Myocyte (in vitro differentiated cells): Measurements from ENCODE around the gene CFHR2. TPM values are rescaled to one million over a fixed set of nuclear protein-coding genes. Genes with fewer than 3 reads are reported as not detected.
"Not testable (repeated sequence)": the region's sequence is repeated elsewhere in the genome, so short reads cannot be mapped to it uniquely, and the experiment has no call there.

ENCODE experiments used
- DNase-seq: peaks from one replicate; pipeline ENCODE4 v3.0.0-alpha.2; 2012; ENCODE audit warnings: low read depth
- polyA plus RNA-seq: library from polyadenylated mRNA; unstranded; fragments of >200 nt; gene quantifications from one replicate; pipeline ENCODE4 v1.2.1, GENCODE V29; 2012; ENCODE audit warnings: missing spikeins
- total RNA-seq: library from RNA; depleted of rRNA; stranded (reverse); fragments of >200 nt; gene quantifications from 2 replicates; pipeline ENCODE4 v1.2.3, GENCODE V29; 2014

The CFHR2 gene
- total RNA-seq = not detected in 2 replicates
- not detected for polyA plus RNA-seq

DNA sequence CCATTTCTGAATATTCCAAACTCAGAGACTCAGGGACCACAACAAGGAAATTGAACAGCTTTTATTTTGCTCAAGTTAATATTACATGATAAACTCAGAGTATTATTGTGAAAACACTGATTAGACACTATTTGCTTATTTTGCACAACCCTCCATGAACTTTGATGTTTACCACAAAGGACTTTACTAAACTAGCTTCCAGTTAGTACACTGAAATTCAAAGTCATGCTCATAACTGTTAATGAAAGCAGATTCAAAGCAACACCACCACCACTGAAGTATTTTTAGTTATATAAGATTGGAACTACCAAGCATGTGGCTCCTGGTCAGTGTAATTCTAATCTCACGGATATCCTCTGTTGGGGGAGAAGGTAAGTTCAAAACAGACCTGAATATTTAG lies at the start of gene CFHR2:
CFHR2 (plus strand) TSS at position 171 of the 400 bp plus-strand sequence; CDS start at position 314, 143 bp downstream.
- not testable (repeated sequence) for DNase-seq

DNA sequence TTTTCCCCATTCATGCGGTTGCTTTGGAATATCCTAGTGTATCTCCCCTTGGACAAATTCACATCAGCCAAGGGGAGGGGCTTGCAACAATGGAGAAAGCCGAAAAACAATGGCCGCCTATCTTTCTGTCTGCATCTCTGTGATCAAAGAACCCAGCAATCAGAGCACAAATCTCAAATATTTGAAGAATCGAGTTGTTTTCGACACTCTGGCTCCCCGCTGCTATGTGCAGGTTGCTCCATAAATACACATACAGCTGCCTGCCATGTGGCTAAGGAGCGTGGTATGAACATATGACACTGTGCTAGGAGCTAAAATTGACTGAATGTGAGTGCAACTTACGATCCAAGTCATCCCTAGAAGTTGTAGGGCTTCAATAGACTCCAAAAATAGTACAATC lies 47.2 kb upstream of the CFHR2 start:
- peak; percentile 7 for DNase-seq

DNA sequence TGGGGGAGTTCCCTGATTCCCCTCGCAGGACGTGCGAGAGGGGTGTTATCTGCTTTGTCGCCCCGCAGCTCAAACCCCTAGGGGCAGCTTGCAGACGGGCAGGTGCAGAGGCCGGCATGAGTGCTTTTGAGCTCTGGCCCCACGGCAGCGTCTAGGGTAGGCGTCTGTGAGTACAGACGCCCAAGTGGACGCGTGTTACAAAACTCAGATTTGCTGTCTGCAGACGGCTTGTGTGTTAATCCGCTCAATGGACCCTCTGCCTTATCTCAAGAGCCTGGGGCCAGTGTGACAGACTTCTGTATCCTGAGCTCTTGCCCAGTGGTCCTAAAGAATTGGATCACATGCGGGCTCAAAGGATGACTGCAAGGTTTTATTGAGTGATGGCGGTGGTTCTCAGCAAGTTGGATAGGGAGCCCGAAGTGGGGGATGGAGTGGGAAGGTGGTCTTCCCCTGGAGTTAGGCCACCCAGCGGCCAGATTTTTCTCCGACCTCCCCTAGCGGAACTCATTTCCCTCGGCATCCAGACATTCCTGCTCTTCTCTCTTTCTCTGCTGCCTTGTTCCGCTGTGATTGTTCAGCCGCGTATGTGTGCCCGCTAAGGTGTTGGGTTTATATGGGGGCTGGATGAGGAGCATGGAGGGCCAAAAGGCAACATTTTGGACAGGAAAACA lies 46.2 kb upstream of the CFHR2 start:
- DNase-seq = no peak

DNA sequence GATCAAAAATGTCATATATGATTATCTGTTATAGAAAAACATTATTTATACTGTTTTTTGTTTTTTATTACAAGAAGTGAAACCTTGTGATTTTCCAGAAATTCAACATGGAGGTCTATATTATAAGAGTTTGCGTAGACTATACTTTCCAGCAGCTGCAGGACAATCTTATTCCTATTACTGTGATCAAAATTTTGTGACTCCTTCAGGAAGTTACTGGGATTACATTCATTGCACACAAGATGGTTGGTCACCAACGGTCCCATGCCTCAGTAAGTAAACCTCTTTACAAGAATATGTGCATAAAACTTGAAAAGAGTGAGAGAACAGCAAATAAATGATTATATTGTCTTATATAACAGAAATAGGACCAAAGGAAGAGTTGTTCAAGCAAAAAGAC lies 41.2 kb upstream of the CFHR2 start:
- no peak for DNase-seq

DNA sequence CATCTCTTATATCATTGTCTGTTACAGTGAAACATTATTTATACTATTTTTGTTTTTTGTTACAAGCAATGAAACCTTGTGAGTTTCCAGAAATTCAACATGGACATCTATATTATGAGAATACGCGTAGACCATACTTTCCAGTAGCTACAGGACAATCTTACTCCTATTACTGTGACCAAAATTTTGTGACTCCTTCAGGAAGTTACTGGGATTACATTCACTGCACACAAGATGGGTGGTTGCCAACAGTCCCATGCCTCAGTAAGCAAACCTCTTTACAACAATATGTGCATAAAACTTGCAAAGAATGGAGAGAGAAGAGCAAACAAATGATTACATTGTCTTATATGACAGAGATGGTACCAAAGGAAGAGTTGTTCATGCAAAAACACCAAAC lies 33.3 kb upstream of the CFHR2 start:
- DNase-seq = peak; percentile 3

DNA sequence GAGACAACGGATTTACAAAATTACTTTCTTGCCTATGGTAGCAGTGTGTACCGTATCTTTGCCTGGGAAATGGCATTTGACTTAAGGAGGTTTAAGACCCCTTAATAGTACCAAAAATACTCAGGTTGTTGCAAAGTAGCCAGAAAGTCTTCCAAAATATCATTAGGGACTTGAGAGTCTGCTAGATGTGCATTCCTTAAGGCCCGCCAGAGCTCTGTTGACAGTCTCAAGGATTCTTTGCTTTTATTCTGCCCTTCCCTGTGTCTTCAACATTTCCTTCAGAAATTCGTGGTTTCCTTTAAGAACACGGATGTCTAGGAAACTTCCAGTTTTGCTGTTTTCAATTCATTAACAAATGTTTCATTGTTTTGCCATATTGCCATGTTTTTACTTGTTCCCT lies 31.3 kb upstream of the CFHR2 start:
- not testable (repeated sequence) for DNase-seq

DNA sequence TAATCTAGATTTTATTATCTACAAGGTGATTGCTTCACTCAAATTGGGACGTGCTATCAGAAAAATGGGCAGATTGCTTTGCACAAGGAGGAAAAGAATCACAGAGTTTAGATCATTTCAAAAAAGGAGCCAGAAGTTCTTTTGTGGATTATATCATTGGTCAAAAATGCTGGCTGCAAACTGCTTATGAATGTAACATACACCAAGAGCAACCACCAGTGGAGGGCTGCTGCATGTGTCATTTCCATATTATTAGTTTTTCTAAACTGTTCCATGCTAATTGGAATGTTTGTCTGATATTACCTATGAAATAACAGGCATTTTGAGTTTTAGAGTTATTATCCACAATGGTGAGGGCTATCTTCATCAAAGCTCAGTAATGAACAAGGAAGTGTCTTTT lies 16.7 kb upstream of the CFHR2 start:
- not testable (repeated sequence) for DNase-seq

DNA sequence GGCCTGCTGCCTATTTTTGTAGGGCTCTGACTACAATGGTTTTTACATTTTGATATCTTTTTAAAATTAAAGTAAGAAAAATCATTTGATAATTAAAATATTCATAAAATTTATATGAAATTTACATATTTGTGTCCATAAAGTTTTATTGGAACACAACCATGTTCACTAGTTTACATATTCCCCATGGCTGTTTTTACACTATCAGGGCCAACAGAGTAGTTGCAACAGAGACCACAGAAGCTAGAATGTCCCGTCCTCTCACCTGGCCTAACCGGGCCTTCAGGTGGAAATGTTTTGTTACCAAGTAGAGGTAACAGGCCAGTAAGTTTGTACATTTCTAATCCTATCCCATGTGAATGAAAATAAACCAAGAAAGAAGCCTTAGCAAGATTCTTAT lies 10.7 kb upstream of the CFHR2 start:
- not testable (repeated sequence) for DNase-seq

DNA sequence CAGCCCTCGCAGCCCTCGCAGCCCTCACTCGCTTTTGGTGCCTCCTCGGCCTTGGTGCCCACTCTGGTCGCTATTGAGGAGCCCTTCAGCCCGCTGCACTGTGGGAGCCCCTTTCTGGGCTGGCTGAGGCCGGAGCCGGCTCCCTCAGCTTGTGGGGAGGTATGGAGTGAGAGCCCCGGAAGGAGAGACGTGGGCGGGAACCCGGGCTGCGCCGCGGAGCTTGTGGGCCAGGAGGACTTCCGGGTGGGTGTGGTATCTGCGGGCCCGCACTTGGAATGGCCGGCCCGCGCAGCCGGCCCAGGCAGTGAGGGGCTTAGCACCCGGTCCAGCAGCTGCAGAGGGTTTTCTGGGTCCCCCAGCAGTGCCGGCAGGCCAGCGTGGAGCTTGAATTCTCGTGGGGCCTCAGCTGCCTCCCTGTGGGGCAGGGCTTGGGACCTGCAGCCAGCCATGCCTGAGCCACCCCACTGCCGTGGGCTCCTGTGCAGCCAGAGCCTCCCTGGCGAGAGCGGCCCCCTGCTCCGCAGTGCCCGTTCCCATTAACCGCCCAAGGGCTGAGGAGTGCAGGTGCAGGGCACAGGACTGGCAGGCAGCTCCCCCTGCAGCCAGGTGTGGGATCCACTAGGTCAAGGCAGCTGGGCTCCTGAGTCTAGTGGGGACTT lies 9.9 kb upstream of the CFHR2 start:
- no peak for DNase-seq

DNA sequence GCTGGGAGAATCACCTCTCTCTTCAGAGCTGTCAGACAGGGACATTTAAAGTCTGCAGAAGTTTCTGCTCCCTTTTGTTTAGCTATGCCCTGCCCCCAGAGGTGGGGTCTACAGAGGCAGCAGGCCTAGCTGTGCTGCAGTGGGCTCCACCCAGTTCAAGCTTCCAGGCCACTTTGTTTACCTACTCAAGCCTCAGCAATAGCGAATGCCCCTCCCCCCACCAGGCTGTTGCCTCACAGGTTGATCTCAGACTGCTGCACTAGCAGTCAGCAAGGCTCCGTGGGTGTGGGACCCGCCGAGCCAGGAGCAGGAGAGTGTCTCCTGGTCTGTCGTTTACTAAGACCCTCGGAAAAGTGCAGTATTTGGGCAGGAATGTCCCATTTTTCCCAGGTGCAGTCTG lies 2.1 kb upstream of the CFHR2 start:
- not testable (repeated sequence) for DNase-seq

DNA sequence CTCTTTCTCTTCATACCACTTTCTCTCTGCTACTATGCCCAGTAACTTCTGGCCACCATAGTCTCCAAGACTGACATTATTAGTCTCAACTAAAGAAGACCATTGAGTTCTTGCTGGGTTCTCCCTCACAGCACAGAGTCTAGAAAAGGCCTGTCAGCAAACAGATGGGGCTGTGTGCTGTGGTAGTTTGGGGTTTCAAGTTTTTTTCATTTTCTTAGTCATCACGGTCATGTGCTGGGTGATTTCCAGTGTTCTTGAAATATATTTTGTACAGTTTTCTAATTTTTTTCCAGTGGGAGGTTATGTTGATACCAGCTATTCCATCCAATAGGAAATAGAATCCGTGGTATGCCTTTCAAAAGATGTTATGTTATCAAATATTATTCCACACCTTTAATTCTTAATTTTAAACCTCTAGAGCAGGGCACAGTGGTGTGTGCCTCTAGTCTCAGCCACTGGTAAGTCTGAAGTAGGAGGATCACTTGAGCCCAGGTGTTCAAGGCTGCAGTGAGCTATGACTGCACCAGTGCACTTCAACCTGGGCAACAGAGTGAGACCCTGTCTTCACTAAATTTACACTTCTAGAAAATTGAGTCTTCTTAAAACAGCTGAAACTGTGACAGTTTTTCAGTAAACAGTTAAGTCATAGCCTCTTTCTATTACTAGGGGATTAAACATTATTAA lies 8.3 kb downstream of the CFHR2 start:
- DNase-seq = peak; percentile 34

DNA sequence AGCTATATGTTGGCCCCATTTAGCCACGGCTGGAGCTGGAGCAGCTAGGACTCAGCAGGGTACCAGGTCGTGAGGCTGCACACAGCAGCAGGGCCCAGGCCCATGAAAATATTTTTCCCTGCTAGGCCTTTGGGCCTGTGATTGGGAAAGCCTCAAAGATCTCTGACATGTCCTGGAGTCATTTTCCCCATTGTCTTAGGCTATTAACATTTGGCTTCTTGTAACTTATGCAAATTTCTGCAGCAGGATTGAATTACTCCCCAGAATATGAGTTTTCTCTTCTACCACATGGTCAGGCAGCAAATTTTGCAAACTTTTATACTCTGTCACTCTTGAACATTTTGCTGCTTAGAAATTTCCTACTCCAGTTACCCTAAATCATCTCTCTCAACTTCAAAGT lies 11.2 kb downstream of the CFHR2 start:
- no peak for DNase-seq

DNA sequence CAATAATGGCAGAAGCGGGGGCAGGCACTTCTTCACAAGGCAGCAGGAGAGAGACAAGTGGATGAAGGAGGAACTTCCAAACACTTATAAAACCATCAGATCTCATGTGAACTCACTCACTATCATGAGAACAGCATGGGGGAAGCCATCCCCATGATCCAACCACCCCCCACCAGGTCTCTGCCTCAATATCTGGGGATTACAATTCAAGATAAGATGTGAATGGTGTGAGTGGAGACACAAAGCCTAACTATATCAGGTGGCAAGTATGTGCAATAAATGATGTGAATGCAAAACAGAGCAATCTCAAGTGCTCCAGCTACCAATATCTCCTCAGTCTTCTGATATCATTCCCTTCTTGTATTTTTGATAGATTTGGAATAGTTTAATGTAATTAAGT lies 12.4 kb downstream of the CFHR2 start:
- no peak for DNase-seq

DNA sequence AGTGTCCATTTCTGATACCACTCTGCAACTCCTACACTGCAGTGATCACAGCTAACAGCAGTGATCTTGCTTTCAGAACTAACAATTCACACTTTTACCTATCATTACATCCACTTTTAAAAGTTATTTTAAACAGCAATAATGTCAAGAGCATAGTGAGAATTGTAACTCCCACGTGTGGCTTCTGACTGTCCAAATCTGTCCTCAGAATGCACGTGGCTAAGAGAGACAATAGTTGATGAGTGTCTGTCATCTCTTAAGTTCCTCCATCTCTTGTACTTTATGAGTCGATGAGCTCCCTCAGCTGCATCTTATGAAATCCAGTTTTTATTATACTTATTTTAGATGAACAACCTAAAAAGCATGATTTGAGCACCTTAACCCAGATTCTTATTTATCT lies 17.3 kb downstream of the CFHR2 start:
- DNase-seq = no peak

DNA sequence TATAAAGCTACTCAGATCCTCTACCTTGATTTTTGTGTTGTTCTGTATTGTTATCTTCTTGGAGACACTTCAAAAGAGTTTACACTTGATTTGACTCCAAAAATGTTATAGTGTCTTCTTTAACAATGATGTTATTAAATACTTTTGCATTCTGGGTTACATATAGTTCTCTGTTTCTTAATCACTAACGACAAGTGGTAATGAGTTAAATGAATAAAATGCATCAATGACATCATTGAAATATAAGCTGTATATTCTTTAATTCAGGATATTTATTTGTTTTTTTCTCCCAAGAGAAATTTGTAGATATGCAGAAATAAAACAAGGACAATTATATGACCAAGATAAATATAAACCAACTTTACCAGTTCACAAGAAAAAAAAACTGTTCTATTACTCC lies 26.6 kb downstream of the CFHR2 start:
- DNase-seq = no peak

DNA sequence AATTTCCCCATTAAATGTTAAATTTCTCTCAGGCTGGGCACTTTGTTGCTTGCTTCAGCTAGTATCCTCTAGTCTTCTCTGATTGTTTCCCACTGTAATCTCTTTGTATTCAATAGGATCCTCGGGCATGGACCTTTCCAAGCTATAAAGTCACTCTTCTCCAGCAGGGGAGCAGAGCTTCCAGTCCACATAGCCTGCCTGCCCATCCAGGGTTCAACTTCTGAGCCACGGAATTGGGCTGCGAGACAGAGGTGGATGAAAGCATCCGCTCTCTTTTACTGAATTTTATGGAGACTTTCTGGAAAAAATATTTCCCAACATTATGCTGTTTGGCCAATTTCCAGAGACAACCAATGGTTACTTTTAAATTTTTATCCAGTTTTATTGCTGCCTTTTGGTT lies 32.7 kb downstream of the CFHR2 start:
- DNase-seq = no peak

DNA sequence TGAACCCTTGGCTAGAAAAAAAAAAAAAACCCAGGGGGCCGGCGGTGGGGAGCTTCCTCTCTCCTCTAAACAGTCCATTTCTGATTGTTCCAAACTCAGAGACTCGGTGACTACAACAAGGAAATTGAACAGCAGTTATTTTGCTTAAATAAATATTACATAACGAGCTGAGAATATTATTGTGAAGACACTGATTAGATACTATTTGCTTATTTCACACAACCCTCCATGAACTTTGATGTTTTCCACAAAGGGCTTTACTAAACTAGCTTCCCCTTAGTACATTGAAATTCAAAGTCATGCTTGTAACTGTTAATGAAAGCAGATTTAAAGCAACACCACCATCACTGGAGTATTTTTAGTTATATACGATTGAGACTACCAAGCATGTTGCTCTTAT lies 33.7 kb downstream of the CFHR2 start, which contains the start of gene CFHR5:
CFHR5 (plus strand) TSS at position 279 of the 400 bp plus-strand sequence; CDS start at position 388, 109 bp downstream.
- DNase-seq = no peak

DNA sequence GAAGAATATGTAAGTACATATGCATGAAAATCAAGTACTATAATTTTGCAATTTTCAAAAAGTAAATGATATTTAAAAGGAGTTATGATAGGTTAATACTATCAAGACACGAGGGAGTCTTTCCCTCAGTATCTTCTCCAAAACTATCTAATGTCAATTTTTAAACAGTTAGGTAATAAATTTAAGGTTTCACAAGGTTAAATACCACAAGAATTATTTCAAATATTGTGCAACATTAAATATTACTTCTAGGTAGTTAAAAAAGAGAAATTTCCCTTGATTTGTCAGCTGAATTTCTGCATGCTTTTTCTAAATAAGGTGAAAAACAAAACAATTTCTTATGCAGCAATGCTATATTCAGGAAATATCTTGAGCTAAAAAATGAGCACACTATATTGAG lies 37.3 kb downstream of the CFHR2 start:
- no peak for DNase-seq

DNA sequence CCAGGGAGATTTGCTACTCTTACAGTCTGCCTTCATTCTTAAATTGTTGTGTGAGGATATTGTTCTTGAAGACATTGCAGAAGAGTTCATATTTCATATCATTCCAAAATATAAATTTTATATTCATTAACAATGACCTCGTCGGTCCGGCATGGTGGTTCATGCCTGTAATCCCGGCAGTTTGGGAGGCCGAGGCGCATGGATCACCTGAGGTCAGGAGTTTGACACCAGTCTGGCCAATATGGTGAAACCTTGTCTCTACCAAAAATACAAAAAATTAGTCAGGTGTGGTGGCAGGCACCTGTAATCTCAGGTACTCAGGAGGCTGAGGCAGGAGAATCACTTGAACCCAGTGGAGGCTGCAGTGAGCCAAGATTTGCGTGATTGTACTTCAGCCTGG lies 38.7 kb downstream of the CFHR2 start:
- not testable (repeated sequence) for DNase-seq

DNA sequence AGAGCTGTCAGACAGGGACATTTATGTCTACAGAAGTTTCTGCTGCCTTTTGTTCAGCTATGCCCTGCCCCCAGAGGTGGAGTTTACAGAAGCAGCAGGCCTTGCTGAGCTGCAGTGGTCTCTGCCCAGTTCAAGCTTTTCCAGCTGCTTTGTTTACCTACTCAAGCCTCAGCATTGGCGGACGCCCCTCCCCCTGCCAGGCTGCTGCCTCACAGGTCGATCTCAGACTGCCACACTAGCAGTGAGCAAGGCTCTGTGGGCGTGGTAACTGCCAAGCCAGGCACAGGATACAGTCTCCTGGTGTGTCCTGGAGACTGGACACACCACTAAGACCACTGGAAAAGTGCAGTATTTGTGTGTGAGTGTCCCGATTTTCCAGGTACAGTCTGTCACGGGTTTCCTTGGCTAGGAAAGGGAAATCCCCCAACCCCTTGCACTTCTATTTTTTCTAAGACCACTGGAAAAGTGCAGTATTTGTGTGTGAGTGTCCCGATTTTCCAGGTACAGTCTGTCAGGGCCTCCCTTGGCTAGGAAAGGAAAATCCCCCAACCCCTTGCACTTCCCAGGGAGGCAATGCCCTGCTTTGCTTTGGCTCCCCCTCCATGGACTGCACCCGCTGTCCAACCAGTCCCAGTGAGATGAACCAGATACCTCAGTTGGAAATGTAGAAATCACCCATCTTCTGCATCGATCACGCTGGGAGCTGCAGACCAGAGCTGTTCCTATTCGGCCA lies 48.5 kb downstream of the CFHR2 start:
- DNase-seq = not testable (repeated sequence)

DNA sequence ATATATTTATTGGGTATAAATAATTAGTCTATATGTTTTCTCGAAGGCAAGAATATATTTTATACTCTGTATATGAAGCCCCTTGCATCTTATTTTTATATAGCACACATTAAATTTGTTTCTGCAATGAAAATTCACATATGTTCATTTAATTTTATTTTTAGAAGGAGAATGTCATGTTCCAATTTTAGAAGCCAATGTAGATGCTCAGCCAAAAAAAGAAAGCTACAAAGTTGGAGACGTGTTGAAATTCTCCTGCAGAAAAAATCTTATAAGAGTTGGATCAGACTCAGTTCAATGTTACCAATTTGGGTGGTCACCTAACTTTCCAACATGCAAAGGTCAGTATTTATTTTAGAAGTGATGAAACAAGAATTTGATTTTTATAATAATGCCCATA lies 50.4 kb downstream of the CFHR2 start:
- no peak for DNase-seq

DNA sequence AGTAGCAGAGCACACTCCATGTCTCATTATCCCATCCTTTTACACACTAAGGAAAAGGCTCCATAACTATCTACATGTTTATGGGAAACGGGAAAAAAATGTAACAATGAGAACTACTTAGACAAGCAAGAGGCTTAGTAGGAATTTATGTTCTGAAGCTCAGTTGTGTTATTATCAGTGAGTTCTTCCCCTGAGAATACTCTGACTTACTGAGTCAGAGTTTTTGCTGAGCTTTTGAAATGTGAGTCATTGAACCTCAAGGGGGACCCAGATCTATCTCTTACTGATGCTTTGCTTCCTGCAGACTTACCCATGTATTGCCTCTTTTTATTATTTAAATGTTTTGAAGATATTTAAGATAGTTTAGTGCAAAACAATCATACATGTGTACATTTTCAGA lies 53.9 kb downstream of the CFHR2 start:
- peak; percentile 45 for DNase-seq
